Chondrocyte (in vitro differentiated cells): Measurements from ENCODE around the gene COL4A4. TPM values are rescaled to one million over a fixed set of nuclear protein-coding genes. Genes with fewer than 3 reads are reported as not detected.

Experiments
- DNase-seq: peaks from one replicate; pipeline ENCODE4 v3.0.0; 2021; ENCODE audit warnings: mixed read lengths, low spot score
- H3K27ac Mint-ChIP-seq: one replicate; pipeline ENCODE4 v1.8.0; 2021; ENCODE audit warnings: mild to moderate bottlenecking, moderate library complexity, mixed read lengths; ENCODE audit not compliant: unreplicated experiment
- H3K27me3 Mint-ChIP-seq: 2 replicates; pipeline ENCODE4 v1.8.0; 2021; ENCODE audit warnings: low read depth, mixed read lengths
- H3K36me3 Mint-ChIP-seq: 2 replicates; pipeline ENCODE4 v1.8.0; 2021; ENCODE audit warnings: low read depth, mixed read lengths
- H3K4me1 Mint-ChIP-seq: 2 replicates; pipeline ENCODE4 v1.8.0; 2021; ENCODE audit warnings: low read depth, mild to moderate bottlenecking, mixed read lengths
- H3K4me3 Mint-ChIP-seq: one replicate; pipeline ENCODE4 v1.8.0; 2021; ENCODE audit warnings: mild to moderate bottlenecking, moderate library complexity, mixed read lengths; ENCODE audit not compliant: unreplicated experiment
- H3K9me3 Mint-ChIP-seq: 2 replicates; pipeline ENCODE4 v1.8.0; 2021; ENCODE audit warnings: low read depth, mixed read lengths
- total RNA-seq: library from RNA; stranded (reverse); gene quantifications from 3 replicates; pipeline ENCODE4 v1.2.1, GENCODE V29; 2021
- TF ChIP-seq, protein P1 (sequence below): fragments of 200-600 bp; sonication (generic); IDR thresholded peaks from 2 replicates; pipeline ENCODE4 v1.5.0; 2021; ENCODE audit warnings: antibody characterized with exemption, mild to moderate bottlenecking, moderate library complexity

The COL4A4 gene
- total RNA-seq, 1 donor from 2014 or later: 7.3 TPM

- H3K9me3 Mint-ChIP-seq: no peaks in the 10 kb centered on the region
- H3K36me3 Mint-ChIP-seq: no peaks in the 10 kb centered on the region
- H3K4me1 Mint-ChIP-seq: no peaks in the 10 kb centered on the region
- H3K27me3 Mint-ChIP-seq: no peaks in the 10 kb centered on the region
- DNase-seq: no peak
- TF ChIP-seq, protein P1, sequence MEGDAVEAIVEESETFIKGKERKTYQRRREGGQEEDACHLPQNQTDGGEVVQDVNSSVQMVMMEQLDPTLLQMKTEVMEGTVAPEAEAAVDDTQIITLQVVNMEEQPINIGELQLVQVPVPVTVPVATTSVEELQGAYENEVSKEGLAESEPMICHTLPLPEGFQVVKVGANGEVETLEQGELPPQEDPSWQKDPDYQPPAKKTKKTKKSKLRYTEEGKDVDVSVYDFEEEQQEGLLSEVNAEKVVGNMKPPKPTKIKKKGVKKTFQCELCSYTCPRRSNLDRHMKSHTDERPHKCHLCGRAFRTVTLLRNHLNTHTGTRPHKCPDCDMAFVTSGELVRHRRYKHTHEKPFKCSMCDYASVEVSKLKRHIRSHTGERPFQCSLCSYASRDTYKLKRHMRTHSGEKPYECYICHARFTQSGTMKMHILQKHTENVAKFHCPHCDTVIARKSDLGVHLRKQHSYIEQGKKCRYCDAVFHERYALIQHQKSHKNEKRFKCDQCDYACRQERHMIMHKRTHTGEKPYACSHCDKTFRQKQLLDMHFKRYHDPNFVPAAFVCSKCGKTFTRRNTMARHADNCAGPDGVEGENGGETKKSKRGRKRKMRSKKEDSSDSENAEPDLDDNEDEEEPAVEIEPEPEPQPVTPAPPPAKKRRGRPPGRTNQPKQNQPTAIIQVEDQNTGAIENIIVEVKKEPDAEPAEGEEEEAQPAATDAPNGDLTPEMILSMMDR: no peak
- no peak overlapping the region for H3K27ac Mint-ChIP-seq
- H3K4me3 Mint-ChIP-seq: no peak overlapping the region
Observed at GRCh38 chr2:227103583-227103982, 60.4 kb downstream of the COL4A4 start.

GRCh38 chr2:227099340-227099739, 64.7 kb downstream of the COL4A4 start:
- no peaks in the 10 kb centered on the region for H3K4me1 Mint-ChIP-seq
- H3K4me3 Mint-ChIP-seq: no peak overlapping the region
- no peaks in the 10 kb centered on the region for H3K36me3 Mint-ChIP-seq
- no peak overlapping the region for H3K27ac Mint-ChIP-seq
- TF ChIP-seq, protein P1: no peak
- no peak for DNase-seq
- H3K27me3 Mint-ChIP-seq: no peaks in the 10 kb centered on the region
- no peaks in the 10 kb centered on the region for H3K9me3 Mint-ChIP-seq

DNA sequence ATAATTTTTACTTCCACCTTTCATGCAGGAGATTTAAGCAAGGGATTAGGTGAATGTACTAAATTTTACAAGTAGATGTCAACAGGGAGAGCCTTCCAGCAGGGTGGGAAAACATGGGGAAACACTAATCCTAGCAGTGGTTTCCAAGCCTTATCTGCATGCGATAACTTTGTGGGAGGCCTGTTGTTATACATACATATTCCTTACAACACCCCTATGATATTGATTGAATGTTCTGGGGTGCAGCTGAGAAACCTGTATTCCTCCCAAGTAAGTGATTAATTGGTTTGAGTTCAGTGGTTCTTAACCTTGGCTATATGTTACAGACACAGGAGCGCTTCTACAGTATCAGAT, 65.9 kb downstream of the COL4A4 start:
- no peak for DNase-seq
- TF ChIP-seq, protein P1: no peak
- Mint-ChIP-seq H3K27me3 (no peaks in the 10 kb centered on the region), H3K36me3 (no peaks in the 10 kb centered on the region), H3K4me1 (no peaks in the 10 kb centered on the region), H3K9me3 (no peaks in the 10 kb centered on the region), H3K4me3 (no peak overlapping the region), H3K27ac (no peak overlapping the region)

GRCh38 chr2:227097495-227098161, 66.4 kb downstream of the COL4A4 start:
- no peaks in the 10 kb centered on the region for H3K4me1 Mint-ChIP-seq
- TF ChIP-seq, protein P1: no peak
- H3K27me3 Mint-ChIP-seq: no peaks in the 10 kb centered on the region
- H3K36me3 Mint-ChIP-seq: no peaks in the 10 kb centered on the region
- no peak overlapping the region for H3K4me3 Mint-ChIP-seq
- DNase-seq: no peak
- H3K9me3 Mint-ChIP-seq: no peaks in the 10 kb centered on the region
- no peak overlapping the region for H3K27ac Mint-ChIP-seq

DNA sequence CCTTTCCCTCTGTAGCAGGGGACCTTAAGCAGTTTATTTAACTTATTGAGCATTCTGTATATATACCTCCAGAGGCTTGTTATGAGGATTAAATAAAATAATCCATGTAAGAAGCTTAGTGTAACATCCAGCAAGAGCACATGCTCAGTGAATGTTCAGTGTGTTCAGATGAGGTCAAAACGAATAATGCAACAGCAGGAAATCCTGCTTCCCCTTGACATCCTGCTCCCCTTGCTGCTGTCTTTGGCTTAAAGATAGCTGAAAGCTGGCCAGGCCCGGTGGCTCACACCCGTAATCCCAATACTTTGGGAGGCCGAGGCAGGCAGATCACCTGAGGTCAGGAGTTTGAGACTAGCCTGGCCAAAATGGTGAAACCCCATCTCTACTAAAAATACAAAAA, 68.7 kb downstream of the COL4A4 start:
- no peak for DNase-seq
- no peaks in the 10 kb centered on the region for H3K27me3 Mint-ChIP-seq

More for the DNA sequence above, 68.7 kb downstream of the COL4A4 start:
- H3K4me1 Mint-ChIP-seq: no peaks in the 10 kb centered on the region
- H3K4me3 Mint-ChIP-seq: no peak overlapping the region
- no peak overlapping the region for H3K27ac Mint-ChIP-seq
- TF ChIP-seq, protein P1: no peak
- H3K36me3 Mint-ChIP-seq: no peaks in the 10 kb centered on the region
- no peaks in the 10 kb centered on the region for H3K9me3 Mint-ChIP-seq
